Measurements from ENCODE around the gene SDF4.

Gene SDF4

GRCh38 chr1:1229770-1230169 is 2.0 kb downstream of the SDF4 start:
- no peak for DNase-seq (ENCODE audit: low read depth in 2 of 2, low spot score in 1 of 2)

DNA sequence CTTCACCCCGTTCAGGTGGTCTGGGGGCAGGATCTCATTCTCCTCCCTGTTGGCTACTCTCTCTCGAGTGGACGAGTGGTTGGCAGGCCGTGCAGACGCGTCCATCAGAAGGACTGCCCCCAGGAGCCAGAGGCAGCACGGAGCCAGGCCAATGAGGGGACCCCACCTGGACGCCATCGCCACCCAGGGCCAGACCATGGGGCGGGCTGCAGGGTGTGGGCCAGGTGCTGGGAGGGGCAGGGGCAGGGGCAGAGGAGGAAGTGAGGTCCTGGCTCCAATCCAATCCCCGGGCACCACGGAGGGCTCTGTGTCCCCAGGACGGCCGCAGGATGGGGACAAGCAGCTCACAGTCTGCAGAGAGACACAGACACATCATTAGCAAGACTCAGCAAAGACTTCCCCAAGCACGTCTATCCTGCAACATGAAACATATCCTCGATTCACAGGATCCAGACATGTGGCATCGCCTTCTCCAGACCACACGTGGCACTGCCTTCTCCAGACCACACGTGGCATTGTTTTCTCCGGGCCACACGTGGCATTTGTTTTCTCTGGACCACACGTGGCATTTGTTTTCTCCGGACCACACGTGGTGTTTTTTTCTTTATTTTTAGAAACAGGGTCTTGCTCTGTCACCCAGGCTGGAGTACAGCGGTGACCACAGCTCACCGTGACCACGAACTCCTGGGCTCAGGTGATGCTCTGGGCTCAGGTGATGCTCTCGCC is 3.0 kb downstream of the SDF4 start:
- no peak for DNase-seq (ENCODE audit: low read depth in 2 of 2, low spot score in 1 of 2)

DNA sequence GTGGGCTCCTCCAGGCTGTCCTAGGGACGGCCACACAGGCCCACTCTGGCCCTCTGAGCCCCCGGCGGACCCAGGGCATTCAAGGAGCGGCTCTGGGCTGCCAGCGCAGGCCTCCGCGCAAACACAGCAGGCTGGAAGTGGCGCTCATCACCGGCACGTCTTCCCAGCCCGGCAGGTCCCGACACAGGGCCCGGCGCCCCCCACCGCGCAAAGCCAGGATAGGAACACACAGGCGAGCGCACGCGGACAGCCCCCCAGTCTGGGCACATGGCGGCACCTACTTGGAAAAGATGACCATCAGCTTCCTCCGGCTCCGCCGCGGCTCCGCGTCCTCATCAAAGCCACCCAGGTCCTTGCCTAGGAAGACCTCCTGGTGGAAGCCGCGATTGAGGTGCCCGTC is 3.6 kb downstream of the SDF4 start:
- no peak for DNase-seq (ENCODE audit: low read depth in 2 of 2, low spot score in 1 of 2)

- no peak for DNase-seq (ENCODE audit: low read depth in 2 of 2, low spot score in 1 of 2)
These were observed 4.4 kb downstream of the SDF4 start for GRCh38 chr1:1227386-1227785.

DNA sequence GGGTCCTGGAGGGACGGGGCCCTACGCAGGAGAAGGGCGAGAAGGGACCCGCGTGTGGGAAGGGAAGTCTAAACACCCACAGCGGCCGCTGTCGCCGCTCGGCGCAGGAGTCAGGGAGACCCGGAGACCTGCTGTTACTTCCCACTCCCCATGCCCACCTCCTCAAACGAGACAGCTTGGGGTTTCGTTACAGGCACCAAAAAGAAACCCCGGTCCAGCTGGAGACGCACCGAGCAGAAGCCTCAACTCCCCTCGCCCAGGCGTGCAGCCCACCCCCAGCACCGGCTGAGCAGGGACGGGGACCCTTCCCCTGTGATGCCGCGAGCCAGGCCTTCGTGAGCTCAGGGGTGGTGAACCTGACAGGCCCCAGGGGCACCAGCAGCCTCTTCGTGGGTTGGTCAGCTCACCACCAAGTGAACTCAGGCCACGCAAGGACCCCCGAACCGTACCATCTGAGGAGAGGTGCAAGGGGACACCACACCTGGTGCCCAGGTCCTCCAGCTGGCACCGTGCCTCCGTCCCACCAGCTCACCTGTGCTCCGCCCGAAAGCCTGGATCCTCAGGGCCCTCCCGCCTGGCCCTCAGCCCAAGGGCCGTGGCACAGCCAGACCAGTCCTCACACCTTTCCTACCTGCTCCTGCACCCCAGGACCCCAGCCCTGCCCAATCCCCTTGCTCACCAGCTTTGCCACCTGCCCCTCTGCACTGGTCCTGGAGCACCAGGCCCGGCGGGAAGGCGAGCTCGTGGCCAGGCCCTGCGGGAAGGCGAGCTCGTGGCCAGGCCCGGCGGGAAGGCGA is 5.0 kb downstream of the SDF4 start:
- DNase-seq (ENCODE audit: low read depth in 2 of 2, low spot score in 1 of 2) = no peak

DNA sequence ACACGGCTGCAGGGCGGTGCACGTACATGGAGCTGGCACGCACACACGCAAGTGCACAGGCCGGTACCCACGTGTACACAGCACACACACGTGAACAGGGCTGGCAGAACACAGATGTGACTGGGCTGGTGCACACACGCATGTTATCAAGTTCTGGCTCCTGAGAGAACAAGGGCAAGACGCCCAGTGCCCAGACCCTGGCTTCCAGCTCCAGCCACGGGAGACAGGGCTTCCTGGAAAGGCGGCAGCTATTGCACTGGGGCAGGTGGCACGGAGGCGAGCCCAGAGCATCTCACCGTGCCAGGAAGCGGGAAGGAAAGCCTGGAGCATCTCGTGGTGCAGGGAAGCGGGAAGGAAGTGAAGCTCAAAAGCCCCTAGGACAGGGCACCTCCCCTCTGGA is 5.9 kb downstream of the SDF4 start:
- DNase-seq (ENCODE audit: low read depth in 2 of 2, low spot score in 1 of 2) = no peak

DNA sequence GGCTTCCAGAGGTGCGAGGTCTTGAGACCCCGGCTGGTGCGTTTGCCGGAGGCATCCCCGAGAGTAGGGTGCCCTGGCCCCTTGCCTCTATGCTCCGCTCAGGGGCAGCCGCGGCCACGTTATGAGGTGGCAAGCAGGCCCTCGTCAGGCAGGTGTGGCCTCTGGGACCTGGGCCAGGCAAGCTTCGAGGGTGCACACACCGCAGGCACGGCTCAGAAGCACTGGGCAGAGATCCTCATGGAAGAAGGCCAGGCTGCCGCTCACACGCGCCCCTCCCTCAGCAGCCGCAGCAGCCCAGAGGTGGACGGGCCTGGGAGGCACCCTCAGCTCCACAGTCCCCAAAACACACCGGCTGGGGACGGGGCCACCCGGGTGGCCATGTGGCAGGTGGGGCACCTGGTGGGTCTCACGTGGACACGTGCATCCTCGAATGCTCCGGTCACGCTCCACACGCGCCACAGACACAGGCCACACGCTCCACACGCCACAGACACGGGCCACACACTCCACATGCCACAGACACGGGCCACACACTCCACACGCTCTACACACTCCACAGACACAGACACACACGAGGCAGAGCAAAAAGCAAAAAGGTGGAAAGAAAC is 6.5 kb downstream of the SDF4 start:
- DNase-seq (ENCODE audit: low read depth in 2 of 2, low spot score in 1 of 2) = no peak

GRCh38 chr1:1223891-1224290 is 7.9 kb downstream of the SDF4 start:
- DNase-seq (ENCODE audit: low read depth in 2 of 2, low spot score in 1 of 2) = no peak

GRCh38 chr1:1223321-1223720 is 8.5 kb downstream of the SDF4 start:
- DNase-seq (ENCODE audit: low read depth in 2 of 2, low spot score in 1 of 2) = no peak

DNA sequence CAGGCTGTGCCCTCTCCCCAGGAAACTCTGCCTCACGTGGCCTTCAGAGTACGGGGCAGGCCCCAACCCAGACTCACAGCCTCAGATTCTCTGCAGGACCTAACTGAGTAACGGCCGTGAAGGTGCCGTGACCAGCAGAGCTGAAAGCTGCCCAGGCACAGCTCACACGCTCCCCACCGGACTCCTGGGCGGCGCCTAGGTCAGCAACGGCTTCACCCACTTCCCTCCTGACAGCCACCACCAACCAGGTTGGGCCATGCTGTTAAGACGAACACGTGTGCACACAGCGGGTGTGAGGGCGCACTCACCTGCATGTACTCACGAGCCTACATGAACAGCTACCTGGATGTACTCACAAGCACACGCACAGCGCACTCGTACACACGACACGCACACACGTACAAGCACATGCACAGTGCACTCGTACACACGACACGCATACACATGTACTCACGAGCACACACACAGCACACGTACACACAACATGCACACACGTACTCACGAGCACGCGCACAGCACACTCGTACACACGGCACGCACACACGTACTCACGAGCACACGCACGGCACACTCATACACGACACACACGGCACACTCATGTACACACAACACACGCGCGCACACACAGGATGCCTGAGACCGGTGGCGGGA is 9.1 kb downstream of the SDF4 start:
- DNase-seq (ENCODE audit: low read depth in 2 of 2, low spot score in 1 of 2) = no peak

GRCh38 chr1:1221887-1222574 is 9.8 kb downstream of the SDF4 start:
- no peak for DNase-seq (ENCODE audit: low read depth in 2 of 2, low spot score in 1 of 2)

DNA sequence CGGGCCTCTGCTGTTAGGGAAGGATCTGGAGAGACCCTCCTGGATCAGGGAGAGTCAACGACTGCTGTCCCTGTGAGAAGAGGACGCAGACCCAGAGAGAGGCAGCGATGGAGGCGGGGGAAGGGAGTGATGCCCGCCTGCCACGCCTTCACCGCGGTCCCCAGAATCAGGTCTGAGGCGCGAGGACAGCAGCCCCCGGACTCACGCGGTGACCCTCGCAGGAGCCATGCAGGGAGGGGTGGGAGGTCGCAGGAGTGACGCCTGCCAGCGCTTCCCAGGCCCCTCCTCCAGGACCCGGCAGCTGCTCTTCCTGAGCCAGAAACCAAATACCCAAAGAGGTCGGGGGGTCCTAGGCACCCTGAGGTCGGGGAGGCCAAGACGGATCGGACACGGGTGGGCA is 11.6 kb downstream of the SDF4 start:
- DNase-seq (ENCODE audit: low read depth in 2 of 2, low spot score in 1 of 2) = no peak

GRCh38 chr1:1219341-1219740 is 12.5 kb downstream of the SDF4 start:
- peak in 1 of 2 donors; percentile 19 for DNase-seq (ENCODE audit: low read depth in 2 of 2, low spot score in 1 of 2)

GRCh38 chr1:1218524-1219200 is 13.1 kb downstream of the SDF4 start:
- no peak for DNase-seq (ENCODE audit: low read depth in 2 of 2, low spot score in 1 of 2)

DNA sequence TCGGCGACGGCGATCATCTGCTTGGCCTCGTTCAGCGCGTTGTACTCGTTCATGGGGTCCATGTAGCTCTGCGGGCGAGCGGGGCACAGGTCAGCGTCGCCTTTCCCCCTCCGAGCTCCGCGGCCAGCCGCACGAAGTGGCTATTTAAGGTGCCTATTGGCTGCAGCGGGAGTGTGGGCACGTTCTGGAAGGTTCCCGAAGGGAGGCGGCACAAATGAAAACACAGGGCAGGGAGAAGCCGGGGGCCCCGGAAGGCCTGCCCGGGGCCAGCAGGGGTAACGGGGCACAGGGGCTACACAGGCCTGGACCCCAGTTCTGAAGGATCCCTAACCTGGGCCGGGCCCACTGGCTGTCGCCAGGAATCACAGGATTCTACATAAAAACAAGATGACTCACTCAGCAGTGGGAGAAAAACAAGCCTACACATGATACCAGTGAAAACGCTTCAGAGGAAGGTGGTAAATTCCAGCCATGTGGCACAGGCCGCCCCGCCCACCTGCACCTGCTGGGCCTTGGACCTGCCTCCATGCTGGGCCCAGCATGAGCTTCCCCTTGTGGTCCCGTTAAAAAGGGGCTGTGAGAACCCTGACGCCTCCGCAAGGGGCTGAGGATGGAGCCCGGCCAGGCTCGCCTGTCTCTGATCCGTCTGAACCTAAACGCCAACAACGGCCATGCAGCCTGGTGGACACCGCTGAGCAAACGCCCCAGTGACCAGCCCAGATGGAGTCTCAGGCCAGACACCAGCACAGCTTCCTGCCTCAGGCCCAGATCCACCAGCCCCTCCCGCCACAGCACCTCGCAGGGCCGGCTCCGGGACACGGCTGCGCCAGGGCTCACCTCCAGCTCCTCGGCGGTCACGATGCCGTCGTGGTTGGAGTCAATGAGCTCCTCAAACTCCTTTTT is 13.9 kb downstream of the SDF4 start:
- DNase-seq (ENCODE audit: low read depth in 2 of 2, low spot score in 1 of 2) = no peak

DNA sequence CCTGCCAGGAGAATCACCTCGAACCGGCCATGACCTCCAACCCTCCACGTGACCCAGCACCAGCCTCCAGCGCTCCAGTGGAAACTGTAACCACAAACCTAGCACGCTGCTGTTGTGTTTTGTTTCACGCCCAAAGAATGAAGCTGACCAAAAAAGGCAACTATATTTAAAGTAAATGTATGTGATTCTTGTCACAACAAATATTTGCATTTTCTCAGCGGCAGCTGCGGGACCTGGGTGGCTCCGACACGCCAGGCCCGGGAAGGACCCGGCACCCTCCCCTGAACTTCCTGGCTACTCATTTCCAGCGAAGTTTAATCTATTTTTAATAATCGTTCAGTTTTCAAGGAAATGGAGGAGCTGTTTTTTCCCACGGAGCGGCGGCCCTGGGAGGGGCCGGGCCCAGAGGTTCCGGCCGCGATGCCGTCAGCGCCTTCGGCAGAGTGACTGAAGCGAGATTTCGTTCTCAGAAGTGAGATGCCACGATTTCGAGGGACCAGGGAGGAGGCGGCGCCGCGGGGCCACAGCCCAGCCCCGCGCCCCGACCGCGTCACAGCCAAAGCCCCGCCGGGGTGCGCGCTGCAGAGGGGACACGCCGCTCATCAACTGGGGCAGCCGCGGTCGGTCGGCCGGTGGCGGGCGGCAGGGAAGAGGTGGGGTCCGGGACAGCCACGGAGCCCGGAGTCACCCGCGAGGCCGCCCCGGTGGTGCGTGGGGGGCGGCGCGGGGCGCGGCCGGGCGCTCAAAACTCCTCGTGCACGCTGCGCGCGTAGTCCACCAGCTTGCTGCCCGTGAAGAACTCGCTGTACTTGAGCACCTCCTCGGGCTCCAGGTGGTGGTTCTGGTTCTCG is 14.8 kb downstream of the SDF4 start:
- DNase-seq (ENCODE audit: low read depth in 2 of 2, low spot score in 1 of 2) = peak in 1 of 2 donors; percentile 9

DNA sequence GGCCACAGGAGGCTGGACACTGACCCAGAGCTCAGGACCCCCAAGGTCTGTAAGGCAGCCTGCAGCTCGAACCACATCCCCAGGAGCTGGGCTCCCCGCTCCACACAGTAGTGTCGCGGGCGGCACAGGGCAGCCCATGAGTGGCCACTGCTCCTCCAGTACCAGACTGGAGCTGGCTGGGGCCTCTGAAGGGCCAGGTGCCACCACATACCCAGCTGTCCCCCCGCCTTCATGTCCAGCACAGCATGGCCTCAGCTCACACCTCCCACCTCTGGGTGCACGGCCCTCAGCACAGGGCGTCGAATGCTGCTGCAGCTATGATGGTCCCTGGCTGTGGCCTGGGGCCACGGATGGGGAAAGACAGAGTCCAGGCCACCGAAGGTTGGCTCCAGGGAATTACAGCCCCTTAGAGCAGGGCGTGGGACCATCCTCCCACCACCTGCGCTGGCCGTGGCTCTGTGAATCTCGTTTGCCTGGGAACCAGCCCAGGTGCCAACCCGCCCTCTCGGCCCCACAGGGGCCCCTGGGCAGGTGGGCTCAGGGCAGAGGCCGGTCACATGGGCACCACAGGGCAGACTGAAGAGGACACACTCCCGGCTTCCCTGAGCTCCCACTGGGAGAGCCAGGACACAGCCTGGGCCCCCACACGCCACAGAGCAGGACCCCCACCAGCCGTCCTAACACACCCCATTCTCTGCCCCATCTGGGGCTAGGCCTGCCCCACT is 15.8 kb downstream of the SDF4 start:
- no peak for DNase-seq (ENCODE audit: low read depth in 2 of 2, low spot score in 1 of 2)

GRCh38 chr1:1215080-1215676 is 16.6 kb downstream of the SDF4 start:
- no peak for DNase-seq (ENCODE audit: low read depth in 2 of 2, low spot score in 1 of 2)
